Hepatocyte (in vitro differentiated cells): Measurements from ENCODE around the gene STX18.

Experiments used
- CTCF ChIP-seq: fragments of 200-600 bp; sonication (generic); IDR thresholded peaks from 2 replicates; pipeline ENCODE4 v1.5.1; 2016; ENCODE audit warnings: antibody characterized with exemption, mild to moderate bottlenecking; ENCODE audit not compliant: poor library complexity
- EZH2 ChIP-seq: fragments of 200-600 bp; sonication (generic); IDR thresholded peaks from 2 replicates; pipeline ENCODE4 v1.6.1; 2016; ENCODE audit warnings: antibody characterized with exemption, mild to moderate bottlenecking, borderline replicate concordance
- EZH2phosphoT487 ChIP-seq: fragments of 200-600 bp; sonication (generic); IDR thresholded peaks from one replicate; pipeline ENCODE4 v1.6.1; 2018; ENCODE audit warnings: antibody characterized with exemption, mild to moderate bottlenecking, low read depth, moderate library complexity; ENCODE audit not compliant: unreplicated experiment, severe bottlenecking

DNA sequence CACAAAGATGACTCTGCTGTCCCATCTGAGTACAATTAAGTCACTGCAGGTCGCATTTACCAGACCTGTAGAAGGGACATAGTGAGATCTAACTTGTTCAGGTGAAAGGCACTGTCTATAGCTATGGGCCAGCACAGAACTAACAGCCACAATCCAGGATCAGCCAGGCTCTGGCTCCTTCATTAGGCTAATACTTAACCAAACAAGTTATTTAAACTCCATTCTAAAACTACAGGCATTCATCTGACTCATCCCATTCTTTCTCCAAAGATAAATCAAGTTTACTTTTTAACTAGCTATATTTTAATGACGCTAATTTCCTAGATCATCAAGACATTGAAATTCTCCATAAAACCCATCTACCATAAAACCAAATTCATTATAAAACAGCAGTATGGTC is 62.5 kb downstream of the STX18 start:
- TF ChIP-seq EZH2 (no peak), CTCF (no peak), EZH2phosphoT487 (no peak)
